Peyer's patch (tissue), 4 donors: ENCODE results near the gene PRAMEF18.
"Not testable (repeated sequence)": the region's sequence is repeated elsewhere in the genome, so short reads cannot be mapped to it uniquely, and the experiment has no call there.

Experiments
- POLR2A ChIP-seq, 2 donors: fragments of 450-650 bp; IDR thresholded peaks; one replicate each; pipeline ENCODE4 v1.5.1; 2017; ENCODE audit warnings: antibody characterized with exemption in 2 of 2, mild to moderate bottlenecking in 2 of 2, moderate library complexity in 2 of 2
- TF ChIP-seq, protein P1 (sequence below), 6 experiments: fragments of 450-650 bp in 4 of 6; fragments of 200-600 bp in 2 of 6; sonication (generic) in 1 of 6; IDR thresholded peaks; one replicate each; pipeline ENCODE4 v1.5.1; 2017 to 2019; ENCODE audit warnings: antibody characterized with exemption in 6 of 6, mild to moderate bottlenecking in 3 of 6, moderate library complexity in 1 of 6

- TF ChIP-seq, protein P1, sequence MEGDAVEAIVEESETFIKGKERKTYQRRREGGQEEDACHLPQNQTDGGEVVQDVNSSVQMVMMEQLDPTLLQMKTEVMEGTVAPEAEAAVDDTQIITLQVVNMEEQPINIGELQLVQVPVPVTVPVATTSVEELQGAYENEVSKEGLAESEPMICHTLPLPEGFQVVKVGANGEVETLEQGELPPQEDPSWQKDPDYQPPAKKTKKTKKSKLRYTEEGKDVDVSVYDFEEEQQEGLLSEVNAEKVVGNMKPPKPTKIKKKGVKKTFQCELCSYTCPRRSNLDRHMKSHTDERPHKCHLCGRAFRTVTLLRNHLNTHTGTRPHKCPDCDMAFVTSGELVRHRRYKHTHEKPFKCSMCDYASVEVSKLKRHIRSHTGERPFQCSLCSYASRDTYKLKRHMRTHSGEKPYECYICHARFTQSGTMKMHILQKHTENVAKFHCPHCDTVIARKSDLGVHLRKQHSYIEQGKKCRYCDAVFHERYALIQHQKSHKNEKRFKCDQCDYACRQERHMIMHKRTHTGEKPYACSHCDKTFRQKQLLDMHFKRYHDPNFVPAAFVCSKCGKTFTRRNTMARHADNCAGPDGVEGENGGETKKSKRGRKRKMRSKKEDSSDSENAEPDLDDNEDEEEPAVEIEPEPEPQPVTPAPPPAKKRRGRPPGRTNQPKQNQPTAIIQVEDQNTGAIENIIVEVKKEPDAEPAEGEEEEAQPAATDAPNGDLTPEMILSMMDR (IDR thresholded peaks at IDR 0.05) = not testable (repeated sequence)
- not testable (repeated sequence) for TF ChIP-seq POLR2A (IDR thresholded peaks at IDR 0.05)
These were observed 1.5 kb upstream of the PRAMEF18 start for GRCh38 chr1:13227271-13228055.
